Measurements from ENCODE around the gene TBC1D1.

The TBC1D1 gene

DNA sequence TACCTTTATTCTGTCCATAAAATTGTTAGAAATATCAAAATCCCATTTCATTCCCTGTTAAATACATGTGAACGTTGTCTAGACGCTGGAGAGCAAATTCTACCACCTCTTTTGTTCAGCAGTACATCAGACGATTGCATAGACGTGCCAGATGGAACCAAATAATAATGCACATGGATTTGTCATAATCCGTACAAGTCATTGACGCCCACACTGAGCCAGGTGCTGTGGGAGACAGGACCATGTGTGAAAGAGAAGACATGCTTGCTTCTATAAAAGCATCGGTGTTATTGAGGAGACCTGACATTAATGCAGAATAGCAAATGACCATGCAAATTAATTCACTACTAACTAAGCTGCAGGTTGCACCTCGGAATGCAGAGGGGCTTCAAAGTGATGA is 244.3 kb downstream of the TBC1D1 start:
- Histone ChIP-seq H3K27ac (ENCODE audit: low read length) (no peak overlapping the region), H3K27me3 (replicated peaks; ENCODE audit: insufficient read depth, low read length) (no peaks in the 10 kb centered on the region), H3K9ac (ENCODE audit: low read length) (no peak overlapping the region), H3K79me2 (ENCODE audit: low read length) (0 out of 2 replicates have a peak, but pooled peaks cover 6% of the 10 kb centered on the region), H3K9me2 (replicated peaks; ENCODE audit: insufficient read depth, low read length) (no peaks in the 10 kb centered on the region), H3K9me3 (replicated peaks; ENCODE audit: insufficient read depth, low read length) (no peaks in the 10 kb centered on the region), H2AFZ (ENCODE audit: low read length) (no peak overlapping the region), H4K20me1 (ENCODE audit: insufficient read depth, low read length) (no peaks in the 10 kb centered on the region), H3K4me1 (ENCODE audit: low read length) (peaks cover 47% of the 10 kb centered on the region), H3K4me2 (ENCODE audit: low read depth, low read length) (no peak overlapping the region), H3K36me3 (replicated peaks; ENCODE audit: insufficient read depth, low read length) (no peaks in the 10 kb centered on the region; the same call in 1 of the 2 replicates), H3F3A (ENCODE audit: insufficient read depth, low read length) (peaks cover 31% of the 10 kb centered on the region), H3K4me3 (ENCODE audit: low read length) (no peak overlapping the region)
- DNase-seq, result no peak
- no peak for TF ChIP-seq EZH2 (optimal IDR thresholded peaks at IDR 0.05; ENCODE audit: low read depth, low read length)

GRCh38 chr4:38136604-38137003 is 245.7 kb downstream of the TBC1D1 start:
- Histone ChIP-seq H3K27me3 (replicated peaks; ENCODE audit: insufficient read depth, low read length) (no peaks in the 10 kb centered on the region), H3K9me2 (replicated peaks; ENCODE audit: insufficient read depth, low read length) (no peaks in the 10 kb centered on the region), H3F3A (ENCODE audit: insufficient read depth, low read length) (peaks cover 22% of the 10 kb centered on the region), H3K27ac (ENCODE audit: low read length) (no peak overlapping the region), H4K20me1 (ENCODE audit: insufficient read depth, low read length) (no peaks in the 10 kb centered on the region), H3K9ac (ENCODE audit: low read length) (no peak overlapping the region), H2AFZ (ENCODE audit: low read length) (no peak overlapping the region), H3K79me2 (ENCODE audit: low read length) (no peaks in the 10 kb centered on the region), H3K36me3 (replicated peaks; ENCODE audit: insufficient read depth, low read length) (no peaks in the 10 kb centered on the region; the same call in 1 of the 2 replicates), H3K4me1 (ENCODE audit: low read length) (peaks cover 40% of the 10 kb centered on the region), H3K4me2 (ENCODE audit: low read depth, low read length) (no peak overlapping the region), H3K9me3 (replicated peaks; ENCODE audit: insufficient read depth, low read length) (no peaks in the 10 kb centered on the region), H3K4me3 (ENCODE audit: low read length) (no peak overlapping the region)
- DNase-seq, result no peak
- TF ChIP-seq CTCF (IDR thresholded peaks at IDR 0.05; ENCODE audit: low read length) (no peak), EZH2phosphoT487 (IDR thresholded peaks at IDR 0.05; ENCODE audit: low read length) (no peak), EZH2 (optimal IDR thresholded peaks at IDR 0.05; ENCODE audit: low read depth, low read length) (no peak)

- Histone ChIP-seq H3K36me3 (replicated peaks; ENCODE audit: insufficient read depth, low read length) (no peaks in the 10 kb centered on the region; the same call in 1 of the 2 replicates), H3K4me2 (ENCODE audit: low read depth, low read length) (no peak overlapping the region), H4K20me1 (ENCODE audit: insufficient read depth, low read length) (no peaks in the 10 kb centered on the region), H3K9ac (ENCODE audit: low read length) (no peak overlapping the region), H3K9me3 (replicated peaks; ENCODE audit: insufficient read depth, low read length) (no peaks in the 10 kb centered on the region), H3K9me2 (replicated peaks; ENCODE audit: insufficient read depth, low read length) (no peaks in the 10 kb centered on the region), H3K27me3 (replicated peaks; ENCODE audit: insufficient read depth, low read length) (no peaks in the 10 kb centered on the region), H3K4me1 (ENCODE audit: low read length) (peaks cover 35% of the 10 kb centered on the region), H3F3A (ENCODE audit: insufficient read depth, low read length) (peaks cover 18% of the 10 kb centered on the region), H3K4me3 (ENCODE audit: low read length) (no peak overlapping the region), H3K27ac (ENCODE audit: low read length) (no peak overlapping the region), H3K79me2 (ENCODE audit: low read length) (no peaks in the 10 kb centered on the region), H2AFZ (ENCODE audit: low read length) (no peak overlapping the region)
- TF ChIP-seq CTCF (IDR thresholded peaks at IDR 0.05; ENCODE audit: low read length), result no peak
- no peak for TF ChIP-seq EZH2phosphoT487 (IDR thresholded peaks at IDR 0.05; ENCODE audit: low read length)
- TF ChIP-seq EZH2 (optimal IDR thresholded peaks at IDR 0.05; ENCODE audit: low read depth, low read length), result no peak
- DNase-seq, result no peak
These were observed 246.2 kb downstream of the TBC1D1 start for GRCh38 chr4:38137080-38137479.

DNA sequence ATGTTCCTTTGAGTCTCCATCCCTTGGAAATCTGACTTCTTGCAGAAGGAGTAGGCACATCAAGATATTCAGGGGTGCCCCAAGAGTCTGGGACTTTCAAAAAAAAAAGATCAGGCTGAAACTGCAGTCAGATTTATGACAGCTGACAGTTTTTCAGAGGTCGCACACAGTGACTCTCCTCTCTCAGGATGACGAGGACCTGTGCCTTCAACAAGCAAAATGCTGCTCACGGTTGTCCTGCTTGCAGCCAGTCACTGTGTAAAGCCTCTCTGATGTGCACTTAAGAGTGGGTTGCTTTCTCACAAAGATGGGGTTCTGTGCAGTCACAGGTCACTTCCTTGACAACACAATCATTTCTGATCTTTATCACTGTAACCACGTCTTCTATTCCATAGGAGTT is 247.5 kb downstream of the TBC1D1 start:
- H3K36me3 ChIP-seq (replicated peaks; ENCODE audit: insufficient read depth, low read length), result no peaks in the 10 kb centered on the region; the same call in 1 of the 2 replicates
- H3K27me3 ChIP-seq (replicated peaks; ENCODE audit: insufficient read depth, low read length), result no peaks in the 10 kb centered on the region
- no peak for DNase-seq
- no peak overlapping the region for H3K27ac ChIP-seq (ENCODE audit: low read length)
- no peaks in the 10 kb centered on the region for H4K20me1 ChIP-seq (ENCODE audit: insufficient read depth, low read length)
- no peaks in the 10 kb centered on the region for H3K9me3 ChIP-seq (replicated peaks; ENCODE audit: insufficient read depth, low read length)
- no peak overlapping the region for H3K9ac ChIP-seq (ENCODE audit: low read length)
- H2AFZ ChIP-seq (ENCODE audit: low read length), result no peak overlapping the region
- H3K9me2 ChIP-seq (replicated peaks; ENCODE audit: insufficient read depth, low read length), result no peaks in the 10 kb centered on the region
- TF ChIP-seq CTCF (IDR thresholded peaks at IDR 0.05; ENCODE audit: low read length) (no peak), EZH2phosphoT487 (IDR thresholded peaks at IDR 0.05; ENCODE audit: low read length) (no peak), EZH2 (optimal IDR thresholded peaks at IDR 0.05; ENCODE audit: low read depth, low read length) (no peak)
- H3K4me3 ChIP-seq (ENCODE audit: low read length), result no peak overlapping the region
- no peaks in the 10 kb centered on the region for H3K79me2 ChIP-seq (ENCODE audit: low read length)
- no peak overlapping the region for H3K4me2 ChIP-seq (ENCODE audit: low read depth, low read length)
- H3F3A ChIP-seq (ENCODE audit: insufficient read depth, low read length), result peaks cover 7% of the 10 kb centered on the region
- H3K4me1 ChIP-seq (ENCODE audit: low read length), result peaks cover 30% of the 10 kb centered on the region

Data from MM.1S (cell line).